ENCODE data around the gene ARHGAP27.

GRCh38 chr17:45426561-45426960, 6.1 kb downstream of the ARHGAP27 start:
- TF ChIP-seq, protein P1, sequence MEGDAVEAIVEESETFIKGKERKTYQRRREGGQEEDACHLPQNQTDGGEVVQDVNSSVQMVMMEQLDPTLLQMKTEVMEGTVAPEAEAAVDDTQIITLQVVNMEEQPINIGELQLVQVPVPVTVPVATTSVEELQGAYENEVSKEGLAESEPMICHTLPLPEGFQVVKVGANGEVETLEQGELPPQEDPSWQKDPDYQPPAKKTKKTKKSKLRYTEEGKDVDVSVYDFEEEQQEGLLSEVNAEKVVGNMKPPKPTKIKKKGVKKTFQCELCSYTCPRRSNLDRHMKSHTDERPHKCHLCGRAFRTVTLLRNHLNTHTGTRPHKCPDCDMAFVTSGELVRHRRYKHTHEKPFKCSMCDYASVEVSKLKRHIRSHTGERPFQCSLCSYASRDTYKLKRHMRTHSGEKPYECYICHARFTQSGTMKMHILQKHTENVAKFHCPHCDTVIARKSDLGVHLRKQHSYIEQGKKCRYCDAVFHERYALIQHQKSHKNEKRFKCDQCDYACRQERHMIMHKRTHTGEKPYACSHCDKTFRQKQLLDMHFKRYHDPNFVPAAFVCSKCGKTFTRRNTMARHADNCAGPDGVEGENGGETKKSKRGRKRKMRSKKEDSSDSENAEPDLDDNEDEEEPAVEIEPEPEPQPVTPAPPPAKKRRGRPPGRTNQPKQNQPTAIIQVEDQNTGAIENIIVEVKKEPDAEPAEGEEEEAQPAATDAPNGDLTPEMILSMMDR (IDR thresholded peaks at IDR 0.05) = no peak
- no peak for TF ChIP-seq POLR2A (IDR thresholded peaks at IDR 0.05)
